ENCODE results near the gene DNMT3A. TPM values are rescaled to one million over a fixed set of nuclear protein-coding genes. Genes with fewer than 3 reads are reported as not detected.

Gene DNMT3A
- total RNA-seq, 2 donors from 2014 or later: 17.7 to 24.3 TPM

GRCh38 chr2:25187729-25188350, 153.9 kb downstream of the DNMT3A start:
- no peak for TF ChIP-seq CTCF (IDR thresholded peaks at IDR 0.05)

DNA sequence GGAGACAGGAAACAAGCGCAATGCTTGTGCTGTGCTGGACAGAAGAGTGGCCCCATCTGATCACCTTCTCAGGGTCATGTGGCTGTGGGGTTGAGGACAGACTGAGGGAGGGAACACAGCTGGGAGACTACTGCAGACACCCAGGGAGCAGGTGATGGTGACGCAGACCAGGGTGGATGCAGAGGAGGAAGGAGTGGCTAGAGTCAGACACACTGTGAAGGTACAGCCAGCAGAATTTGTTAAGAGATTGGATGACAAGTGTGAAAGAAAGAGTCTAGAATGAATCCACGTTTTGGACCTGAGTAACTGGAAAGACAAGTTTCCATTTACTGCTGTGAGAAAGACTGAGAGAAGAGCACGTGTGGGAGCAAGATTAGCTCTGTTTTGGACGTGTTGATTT, 157.5 kb downstream of the DNMT3A start:
- TF ChIP-seq CTCF (IDR thresholded peaks at IDR 0.05): no peak
- no peaks in the 10 kb centered on the region for H3K9me3 ChIP-seq
- H3K4me3 ChIP-seq: no peak overlapping the region
- ATAC-seq (ENCODE audit: insufficient number of reproducible peaks, low FRiP score, low read depth) (no peak), DNase-seq (ENCODE audit: low spot score) (no peak)
- H3K27me3 ChIP-seq (replicated peaks; ENCODE audit: insufficient read depth): no peaks in the 10 kb centered on the region
- H3K27ac ChIP-seq: no peak overlapping the region
- no peaks in the 10 kb centered on the region for H3K36me3 ChIP-seq
- H3K4me1 ChIP-seq (ENCODE audit: control insufficient read depth in 1 of 2, low read depth in 2 of 2): no peaks in the 10 kb centered on the region

More at GRCh38 chr2:25187729-25188350, 153.9 kb downstream of the DNMT3A start:
- DNase-seq (ENCODE audit: low spot score) (no peak), ATAC-seq (ENCODE audit: insufficient number of reproducible peaks, low FRiP score, low read depth) (no peak)
- no peaks in the 10 kb centered on the region for H3K9me3 ChIP-seq
- H3K4me1 ChIP-seq (ENCODE audit: control insufficient read depth in 1 of 2, low read depth in 2 of 2): no peaks in the 10 kb centered on the region
- no peak overlapping the region for H3K4me3 ChIP-seq
- no peak overlapping the region for H3K27ac ChIP-seq
- H3K27me3 ChIP-seq (replicated peaks; ENCODE audit: insufficient read depth): no peaks in the 10 kb centered on the region
- H3K36me3 ChIP-seq: no peaks in the 10 kb centered on the region

DNA sequence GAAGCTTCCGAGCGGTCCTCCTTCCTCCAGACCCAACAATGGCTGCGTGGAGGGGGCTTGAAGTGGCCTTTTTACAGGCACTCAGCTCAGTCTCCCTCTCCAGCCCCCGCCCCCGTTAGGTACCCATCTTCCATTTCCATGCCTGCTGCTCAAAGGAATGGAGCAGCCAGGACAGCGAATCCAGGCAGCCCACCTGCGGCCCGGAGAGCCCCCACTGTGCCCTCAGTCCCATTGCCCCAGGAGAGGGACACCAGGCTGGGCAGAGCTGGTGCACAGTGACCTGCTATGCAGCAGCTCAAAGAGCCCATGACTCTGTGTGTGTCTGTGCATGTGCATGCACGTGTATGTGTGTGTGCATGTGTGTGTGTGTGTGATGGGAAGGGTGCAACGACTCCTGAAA, 162.7 kb downstream of the DNMT3A start:
- ATAC-seq (ENCODE audit: insufficient number of reproducible peaks, low FRiP score, low read depth): no peak
- Histone ChIP-seq H3K4me1 (ENCODE audit: control insufficient read depth in 1 of 2, low read depth in 2 of 2) (no peaks in the 10 kb centered on the region), H3K9me3 (no peaks in the 10 kb centered on the region), H3K4me3 (no peak overlapping the region), H3K27ac (no peak overlapping the region), H3K36me3 (no peaks in the 10 kb centered on the region), H3K27me3 (replicated peaks; ENCODE audit: insufficient read depth) (no peaks in the 10 kb centered on the region)
- no peak for TF ChIP-seq CTCF (IDR thresholded peaks at IDR 0.05)
- DNase-seq (ENCODE audit: low spot score): no peak

Other genes with a start within 250 kb of the DNMT3A start
- 1 to 10 TPM; 1.2 to 5.7 TPM for gene POMC, start 173.3 kb downstream of the DNMT3A start, total RNA-seq

Data from thoracic aorta (tissue), 2 donors.